ENCODE data around the gene ARHGEF7. TPM values are rescaled to one million over a fixed set of nuclear protein-coding genes. Genes with fewer than 3 reads are reported as not detected.

Gene ARHGEF7
- polyA plus RNA-seq, 1 donor, result 86.2 TPM

DNA sequence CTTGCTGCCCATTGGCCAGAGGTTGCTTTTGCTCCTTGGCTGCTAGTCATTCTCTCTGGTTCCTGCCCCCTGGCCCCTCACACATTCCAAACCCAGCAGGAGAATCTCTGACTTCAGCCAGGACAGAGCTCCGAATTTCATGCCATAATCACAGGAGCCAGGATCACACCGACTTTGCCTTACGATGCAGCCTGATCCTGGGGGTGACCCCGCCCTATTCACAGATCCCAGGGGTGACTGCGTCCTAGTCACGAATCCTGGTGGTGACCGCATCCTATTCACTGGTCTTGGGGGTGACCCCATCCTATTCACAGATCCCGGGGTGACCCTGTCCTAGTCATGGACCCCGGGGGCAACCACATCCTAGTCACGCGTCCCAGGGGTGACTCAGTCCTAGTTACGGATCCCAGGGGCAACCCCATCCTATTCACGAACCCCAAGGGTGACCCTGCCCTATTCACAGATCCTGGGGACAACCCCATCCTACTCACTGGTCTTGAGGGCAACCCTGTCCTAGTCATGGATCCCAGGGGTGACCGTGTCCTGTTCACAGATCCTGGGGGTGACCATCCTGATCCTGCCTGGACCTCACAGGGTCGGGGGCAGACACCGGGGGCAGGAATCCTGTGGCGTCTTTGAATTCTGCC is 198.0 kb downstream of the ARHGEF7 start:
- DNase-seq, result no peak

- DNase-seq, result no peak
Observed at GRCh38 chr13:111313911-111314425, 198.9 kb downstream of the ARHGEF7 start.

DNA sequence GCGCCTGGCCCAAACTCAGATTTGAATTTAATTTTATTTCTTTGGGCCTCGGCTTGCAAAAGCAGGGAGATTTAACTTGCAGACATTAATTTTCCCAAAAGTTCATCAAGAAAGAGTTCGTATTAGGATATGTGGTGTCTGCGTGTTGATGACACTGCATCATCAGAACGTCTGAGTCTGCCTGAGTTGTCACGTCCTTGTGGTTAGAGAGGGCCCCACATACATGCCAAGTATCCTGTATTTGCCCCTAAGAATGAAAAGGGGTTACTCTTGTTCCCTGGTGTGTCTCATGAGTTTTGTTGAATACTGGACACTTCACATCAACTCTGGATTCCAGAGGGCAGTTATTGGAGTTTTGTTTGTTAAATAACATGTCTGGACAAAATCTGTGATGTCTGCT is 199.7 kb downstream of the ARHGEF7 start:
- DNase-seq, result no peak

DNA sequence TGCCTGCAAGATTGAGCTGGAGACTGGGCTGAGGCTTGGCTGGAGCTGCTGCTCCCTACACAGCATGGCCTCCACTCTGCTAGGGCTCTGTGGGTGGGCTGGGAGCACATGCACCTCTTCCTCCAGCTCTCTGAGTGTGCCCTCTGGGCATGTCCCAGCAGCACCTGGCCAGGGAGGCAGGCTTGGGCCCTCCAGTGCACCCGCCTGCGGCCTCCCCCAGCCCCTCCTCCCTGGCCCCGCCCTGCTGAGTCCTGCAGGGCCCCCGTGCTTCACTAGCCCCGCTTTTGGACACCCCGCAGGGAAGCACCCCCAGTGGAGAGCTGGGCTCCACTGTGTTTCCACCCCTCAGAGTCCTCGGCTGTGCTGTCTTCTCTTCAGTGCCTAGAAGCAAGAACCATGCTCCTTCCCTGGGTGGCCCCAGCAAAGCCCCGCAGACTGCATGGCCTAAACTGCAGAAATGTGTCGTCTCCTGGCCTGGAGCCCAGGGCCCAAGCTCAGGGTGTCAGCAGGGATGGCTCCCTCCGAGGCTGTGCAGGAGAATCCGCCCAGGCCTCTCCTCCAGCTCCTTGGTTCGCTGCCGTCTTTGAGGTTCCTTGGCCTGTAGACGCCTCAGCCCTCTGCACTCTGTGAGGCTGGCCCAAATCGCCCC is 200.4 kb downstream of the ARHGEF7 start:
- no peak for DNase-seq

DNA sequence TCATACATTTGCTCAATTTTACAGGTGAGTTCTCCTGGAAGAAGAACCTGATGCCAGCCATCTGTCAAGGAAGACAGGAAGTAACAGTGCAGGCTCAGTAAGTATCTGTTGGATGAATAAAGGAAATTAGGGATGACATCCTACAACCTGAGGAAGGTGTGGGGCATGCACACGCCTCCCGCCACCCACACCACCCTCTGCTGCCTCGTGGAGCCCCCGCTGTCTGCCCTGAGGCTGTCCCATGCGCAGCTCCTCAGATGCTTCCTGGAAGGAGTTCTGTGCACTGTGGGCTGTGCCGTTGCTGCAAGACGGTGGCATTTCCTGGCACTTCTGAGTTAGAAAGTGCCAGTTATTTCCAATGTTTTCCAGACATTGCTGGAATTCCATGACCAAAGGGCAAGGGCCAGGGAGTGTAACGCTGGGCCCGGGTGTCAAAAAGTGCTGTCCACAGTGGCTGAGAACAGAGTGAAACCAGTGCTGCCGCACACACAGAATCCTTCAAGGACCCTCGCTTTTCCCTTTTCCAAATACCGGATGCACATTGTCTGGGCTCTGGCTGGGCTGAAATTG is 201.1 kb downstream of the ARHGEF7 start:
- DNase-seq, result no peak

DNA sequence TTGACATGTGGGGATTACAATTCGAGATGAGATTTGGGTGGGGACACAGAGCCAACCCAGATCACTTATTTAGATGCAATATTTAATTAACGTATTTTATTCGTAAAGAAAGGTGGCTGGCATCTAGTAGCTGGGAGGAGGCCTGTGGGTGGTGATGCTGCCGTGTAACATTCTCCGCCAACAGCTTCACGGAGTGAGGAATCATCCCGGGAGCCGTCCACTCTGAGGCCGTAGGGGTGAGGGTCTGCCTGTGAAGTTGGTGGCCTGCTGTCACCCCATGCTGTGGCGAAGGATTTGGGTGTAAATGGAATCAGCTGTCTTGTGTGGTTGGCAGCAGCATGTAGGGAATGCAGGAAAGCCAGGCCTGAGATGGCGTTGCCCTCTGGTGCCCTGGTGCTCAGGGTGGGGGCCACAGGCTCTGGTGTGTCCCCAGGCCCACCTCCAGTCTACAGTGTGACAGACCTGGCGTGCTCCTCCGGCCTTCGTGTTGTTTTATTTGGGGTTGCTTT is 202.0 kb downstream of the ARHGEF7 start:
- no peak for DNase-seq

- no peak for DNase-seq
Observed at GRCh38 chr13:111317571-111318345, 202.6 kb downstream of the ARHGEF7 start.

GRCh38 chr13:111318386-111318785 is 203.3 kb downstream of the ARHGEF7 start:
- DNase-seq, result no peak

GRCh38 chr13:111319521-111319920 is 204.4 kb downstream of the ARHGEF7 start:
- DNase-seq, result no peak

- no peak for DNase-seq
Observed at GRCh38 chr13:111319998-111320911, 205.1 kb downstream of the ARHGEF7 start, which contains the start of gene TEX29. Gene TEX29, plus strand, starts transcription at chr13:111320642. Its CDS starts 249 bp downstream, at chr13:111320891.

- no peak for DNase-seq
Observed at GRCh38 chr13:111322001-111322915, 207.1 kb downstream of the ARHGEF7 start.

DNA sequence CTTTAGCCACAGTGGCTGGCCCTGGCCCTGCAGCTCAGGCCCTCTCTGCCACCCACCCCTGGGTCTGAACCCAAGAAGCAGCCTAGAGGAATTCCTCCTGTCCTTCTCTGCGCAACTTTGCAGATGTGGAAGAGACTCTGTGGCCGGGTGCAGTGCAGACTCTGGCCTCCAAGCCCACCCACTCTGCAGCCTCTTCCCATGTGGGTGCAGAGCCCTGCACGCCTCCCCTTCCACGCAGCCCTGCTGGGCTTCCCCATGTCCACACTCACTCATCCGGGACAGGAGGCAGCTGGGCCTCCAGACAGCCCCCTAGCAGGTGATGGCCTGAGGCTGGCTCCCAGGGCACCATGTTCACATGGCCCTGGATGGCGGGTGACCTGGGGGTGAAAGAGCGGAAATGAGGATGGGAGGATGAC is 207.8 kb downstream of the ARHGEF7 start:
- no peak for DNase-seq

- no peak for DNase-seq
Observed at GRCh38 chr13:111323549-111323948, 208.4 kb downstream of the ARHGEF7 start.

DNA sequence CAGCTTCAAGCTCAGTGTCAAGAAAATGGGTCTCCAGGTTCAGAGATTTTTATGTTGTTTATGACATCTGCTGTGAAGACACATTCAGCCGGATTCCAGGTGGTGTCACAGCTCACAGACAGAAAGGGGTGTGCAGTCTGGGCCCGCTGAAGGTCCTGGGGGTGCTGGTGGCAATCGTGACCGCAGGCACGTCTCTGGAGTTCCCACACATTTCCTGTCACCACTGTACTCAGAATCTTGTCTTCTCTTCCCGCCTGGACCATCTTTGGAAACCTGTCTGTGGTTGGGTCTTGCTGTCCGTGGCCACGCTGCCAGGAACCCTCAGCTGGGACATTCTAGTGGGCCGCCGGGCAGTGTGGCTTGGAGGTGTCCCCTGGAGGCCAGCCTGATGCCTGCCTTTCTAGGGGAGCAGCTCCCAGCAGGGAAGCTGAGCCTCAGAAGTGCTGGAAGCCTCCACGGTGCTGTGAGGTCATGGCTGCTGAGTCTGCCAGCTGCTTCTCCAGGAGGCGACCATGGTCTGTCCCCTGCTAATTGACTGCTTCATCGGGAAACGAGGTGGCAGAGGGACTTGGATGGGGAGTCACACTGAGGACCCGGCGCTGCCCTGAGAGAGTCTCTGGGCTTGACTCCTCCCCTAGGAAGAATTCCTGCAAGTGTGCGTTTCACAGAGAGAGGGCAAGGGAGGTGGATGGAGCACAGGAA is 209.0 kb downstream of the ARHGEF7 start:
- no peak for DNase-seq

- no peak for DNase-seq
Observed at GRCh38 chr13:111324736-111325135, 209.6 kb downstream of the ARHGEF7 start.

GRCh38 chr13:111325146-111325890 is 210.2 kb downstream of the ARHGEF7 start:
- DNase-seq, result no peak

DNA sequence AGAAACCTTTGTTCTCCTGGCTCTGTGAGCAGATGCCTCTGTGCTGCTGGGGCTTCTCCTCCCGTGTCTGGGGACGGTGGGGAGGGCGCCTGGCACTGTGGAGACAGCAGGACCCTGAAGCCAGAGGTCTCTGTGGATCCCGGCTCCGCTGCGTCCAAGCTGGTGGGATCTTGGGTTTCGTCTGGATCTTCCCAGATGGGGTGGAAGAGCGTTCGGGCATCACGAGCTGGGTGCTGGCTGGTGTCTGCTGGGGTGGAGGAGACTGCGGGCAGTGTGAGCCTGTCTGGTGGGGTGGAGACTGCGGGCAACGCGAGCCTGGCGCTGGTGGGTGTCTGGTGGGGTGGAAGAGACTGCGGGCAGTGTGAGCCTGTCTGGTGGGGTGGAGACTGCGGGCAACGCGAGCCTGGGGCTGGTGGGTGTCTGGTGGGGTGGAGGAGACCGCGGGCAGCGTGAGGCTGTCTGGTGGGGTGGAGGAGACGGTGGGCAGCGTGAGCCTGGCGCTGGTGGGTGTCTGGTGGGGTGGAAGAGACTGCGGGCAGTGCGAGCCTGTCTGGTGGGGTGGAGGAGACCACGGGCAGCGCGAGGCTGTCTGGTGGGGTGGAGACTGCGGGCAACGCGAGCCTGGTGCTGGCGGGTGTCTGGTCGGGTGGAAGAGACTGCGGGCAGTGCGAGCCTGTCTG is 211.0 kb downstream of the ARHGEF7 start:
- DNase-seq, result no peak

- DNase-seq, result no peak
Observed at GRCh38 chr13:111326621-111326965, 211.5 kb downstream of the ARHGEF7 start.
